GM12878 (cell line): ENCODE results near the gene MEIG1. TPM values are rescaled to one million over a fixed set of nuclear protein-coding genes. Genes with fewer than 3 reads are reported as not detected.

ENCODE experiments used
- BHLHE40 ChIP-seq, 2 experiments: fragments of 450-650 bp in 1 of 2; IDR thresholded peaks; 2 replicates each; pipeline ENCODE4 v1.6.1; 2011 to 2017; ENCODE audit warnings: low read depth in 2 of 2, borderline replicate concordance in 1 of 2, improper control_type of control experiment in 1 of 2, low read length in 1 of 2, mild to moderate bottlenecking in 1 of 2
- CREB1 ChIP-seq: IDR thresholded peaks from 2 replicates; pipeline ENCODE4 v1.6.1; 2012; ENCODE audit warnings: low read depth, mild to moderate bottlenecking, inconsistent platforms
- FOS ChIP-seq: IDR thresholded peaks from 3 replicates; pipeline ENCODE4 v1.6.1; 2011; ENCODE audit warnings: borderline replicate concordance; ENCODE audit not compliant: insufficient read length; ENCODE audit errors: extremely low read depth
- KLF5 ChIP-seq: fragments of 450-650 bp; IDR thresholded peaks from 2 replicates; pipeline ENCODE4 v1.6.1; 2014; ENCODE audit warnings: mild to moderate bottlenecking; ENCODE audit not compliant: partially characterized antibody
- MAX ChIP-seq: IDR thresholded peaks from 2 replicates; pipeline ENCODE4 v1.6.1; 2012; ENCODE audit warnings: low read depth, low read length, improper control_type of control experiment
- NKRF ChIP-seq: fragments of 450-650 bp; conservative IDR thresholded peaks from 2 replicates; pipeline ENCODE4 v1.6.1; 2017; ENCODE audit warnings: mild to moderate bottlenecking, moderate library complexity
- PAX5 ChIP-seq: IDR thresholded peaks from 2 replicates; pipeline ENCODE4 v1.6.1; 2011; ENCODE audit warnings: low read depth, low read length, borderline replicate concordance
- PAX8 ChIP-seq: fragments of 450-650 bp; IDR thresholded peaks from 2 replicates; pipeline ENCODE4 v1.6.1; 2017; ENCODE audit warnings: mild to moderate bottlenecking, moderate library complexity
- RAD21 ChIP-seq: IDR thresholded peaks from 2 replicates; pipeline ENCODE4 v1.6.1; 2011; ENCODE audit warnings: mild to moderate bottlenecking, low read depth, low read length, moderate library complexity; ENCODE audit not compliant: insufficient read depth
- RB1 ChIP-seq: fragments of 450-650 bp; formaldehyde crosslinking; IDR thresholded peaks from 2 replicates; pipeline ENCODE4 v1.6.1; 2017; ENCODE audit warnings: mild to moderate bottlenecking, borderline replicate concordance
- SKIL ChIP-seq: fragments of 450-650 bp; IDR thresholded peaks from 2 replicates; pipeline ENCODE4 v1.6.1; 2017; ENCODE audit warnings: mild to moderate bottlenecking, low read depth, inconsistent platforms; ENCODE audit not compliant: poor library complexity, severe bottlenecking
- USF1 ChIP-seq: IDR thresholded peaks from 2 replicates; pipeline ENCODE4 v1.6.1; 2011; ENCODE audit warnings: borderline replicate concordance, low read depth, mild to moderate bottlenecking, moderate library complexity, mixed read lengths, low read length; ENCODE audit not compliant: insufficient read depth; ENCODE audit errors: extremely low read length
- ZBTB33 ChIP-seq: fragments of 450-650 bp; IDR thresholded peaks from 2 replicates; pipeline ENCODE4 v1.6.1; 2017; ENCODE audit warnings: mild to moderate bottlenecking
- ZNF24 ChIP-seq: fragments of 450-650 bp; IDR thresholded peaks from 2 replicates; pipeline ENCODE4 v1.6.1; 2017; ENCODE audit warnings: antibody characterized with exemption, mild to moderate bottlenecking
- ZNF592 ChIP-seq: fragments of 450-650 bp; IDR thresholded peaks from 2 replicates; pipeline ENCODE4 v1.6.1; 2017; ENCODE audit warnings: mild to moderate bottlenecking, moderate library complexity
- polyA plus RNA-seq, 11 experiments: library from polyadenylated mRNA; depleted of rRNA in 4 of 11; unstranded in 6 of 11; stranded (reverse) in 5 of 11; fragments of >200 nt; fragmentation: Nextera tagmentation in 4 of 11; fragmentation: Illumina TruSeq in 1 of 11; extraction: Ambion mirVana in 4 of 11; extraction: Trizol in 1 of 11; gene quantifications; 1 replicate in 1 of 11; 2 replicates in 10 of 11; pipeline versions ENCODE4 v1.2.1 to v1.2.3, GENCODE V29; 2011 to 2016; ENCODE audit warnings: inconsistent platforms in 2 of 11, missing spikeins in 2 of 11, low read depth in 1 of 11
- total RNA-seq, 4 experiments: library from RNA; depleted of rRNA in 3 of 4; stranded (reverse); fragments of >200 nt in 3 of 4; fragmentation: Illumina TruSeq in 1 of 4; extraction: Trizol in 1 of 4; gene quantifications; 2 replicates each; pipeline versions ENCODE4 v1.2.1 to v1.2.3, GENCODE V29; 2013 to 2021

Gene MEIG1
- total and polyA plus RNA-seq, 10 of the 15 experiments (the other 5 are each of a cell fraction or from before 2014, with no cell fraction given) = 0.13 to 1.9 (median 0.80) TPM; not detected in 2

GRCh38 chr10:14959221-14960057, at the start of gene MEIG1 (continued):
- TF ChIP-seq RAD21 = no peak
- TF ChIP-seq FOS = no peak
- peak; percentile 84 for TF ChIP-seq NKRF
- TF ChIP-seq ZBTB33 = no peak
- TF ChIP-seq MAX = no peak; the same call in none of the 2 replicates
- TF ChIP-seq BHLHE40 (IDR thresholded peaks at IDR 0.05; ENCODE audit: borderline replicate concordance in 1 of 2, low read depth in 2 of 2, low read length in 1 of 2) = peak; percentile 5 to 38; a peak in 1 of 4 replicates
- TF ChIP-seq CREB1 = peak; percentile 55; the same call in 1 of the 2 replicates
- TF ChIP-seq ZNF24 = no peak
- TF ChIP-seq PAX5 = peak; percentile 17; the same call in 1 of the 2 replicates
- peak; percentile 56 for TF ChIP-seq KLF5
- TF ChIP-seq ZNF592 = no peak
- TF ChIP-seq RB1 = peak; percentile 64; the same call in 1 of the 2 replicates
- no peak for TF ChIP-seq USF1
- TF ChIP-seq PAX8 = no peak
- peak; percentile 37 for TF ChIP-seq SKIL
